ELF-1 (cell line): ENCODE results near the gene TIMP3.

Source experiments
- DNase-seq: peaks from one replicate; pipeline ENCODE4 v3.0.0-alpha.2; 2016; ENCODE audit warnings: low read depth, low spot score

TIMP3 gene

DNA sequence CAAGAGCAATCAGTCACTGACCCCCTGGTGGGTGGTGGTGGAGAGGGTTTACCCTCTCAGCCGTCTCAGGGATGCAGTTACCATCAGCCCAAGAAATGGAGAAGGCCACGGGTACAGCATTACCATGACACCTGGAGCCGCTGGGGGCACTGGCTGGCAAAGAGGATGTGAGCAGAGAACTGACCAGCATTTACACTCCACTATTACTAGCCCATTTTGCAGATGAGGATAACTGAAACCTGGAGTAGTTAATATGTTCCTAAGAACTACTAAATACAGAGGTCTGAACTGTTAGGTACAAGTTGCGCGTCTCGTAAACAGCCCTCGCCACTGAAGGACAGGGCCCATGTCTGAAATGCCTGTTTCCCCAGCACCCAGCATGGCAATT lies 79.0 kb downstream of the TIMP3 start:
- DNase-seq: no peak

DNA sequence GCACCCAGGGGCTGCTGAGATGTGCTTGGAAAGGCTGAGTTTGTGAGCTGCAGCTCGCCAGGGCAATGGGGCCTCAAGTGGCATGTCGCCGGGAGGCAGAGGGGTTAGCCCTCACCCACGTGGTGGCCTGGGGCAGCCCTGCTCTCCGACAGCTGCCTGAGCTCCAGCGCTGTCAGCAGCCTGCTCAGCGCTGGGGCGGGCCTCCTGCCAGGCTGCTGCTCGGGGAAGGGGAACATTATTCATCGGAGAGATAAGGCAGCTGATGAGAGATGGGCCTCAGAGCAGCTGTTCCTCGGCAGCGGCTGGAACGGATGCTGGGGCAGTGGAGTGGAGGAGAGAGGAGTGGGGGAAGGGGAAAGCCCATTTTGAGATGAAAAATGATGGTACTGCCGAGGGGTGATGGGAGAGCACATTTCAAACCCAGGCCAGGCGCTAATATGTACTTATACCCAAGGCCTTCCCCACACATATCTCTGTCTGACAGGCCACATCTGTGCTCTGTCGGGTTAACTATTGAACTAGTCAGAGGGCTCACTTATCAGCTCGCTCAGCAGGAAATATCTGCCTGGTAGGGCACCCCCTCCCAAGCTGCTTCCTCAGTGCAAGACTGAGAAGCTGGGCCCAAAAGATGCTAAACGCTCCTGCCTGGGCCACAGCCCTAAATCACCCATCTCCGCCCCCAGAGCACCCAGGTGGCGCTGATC lies 79.5 kb downstream of the TIMP3 start:
- DNase-seq: peak; percentile 81

DNA sequence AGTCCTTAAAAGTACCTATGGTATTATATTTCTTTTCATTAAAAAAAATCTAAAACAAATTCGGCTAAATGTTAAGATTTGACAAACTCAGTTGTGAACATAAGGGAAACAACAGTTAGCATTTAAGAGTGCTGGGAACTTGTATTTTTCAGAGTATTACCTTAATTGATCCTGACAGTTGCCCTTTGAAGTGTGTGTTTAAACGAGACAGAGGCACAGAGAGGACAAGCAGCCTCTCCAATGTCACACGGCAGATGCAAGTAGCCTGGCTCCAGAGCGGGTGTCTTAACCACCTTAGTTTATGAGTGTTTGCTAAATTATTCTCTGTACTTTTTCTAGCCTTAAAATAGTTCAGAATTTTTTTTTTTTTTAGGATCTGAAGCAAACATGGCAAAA lies 80.9 kb downstream of the TIMP3 start:
- DNase-seq: no peak

DNA sequence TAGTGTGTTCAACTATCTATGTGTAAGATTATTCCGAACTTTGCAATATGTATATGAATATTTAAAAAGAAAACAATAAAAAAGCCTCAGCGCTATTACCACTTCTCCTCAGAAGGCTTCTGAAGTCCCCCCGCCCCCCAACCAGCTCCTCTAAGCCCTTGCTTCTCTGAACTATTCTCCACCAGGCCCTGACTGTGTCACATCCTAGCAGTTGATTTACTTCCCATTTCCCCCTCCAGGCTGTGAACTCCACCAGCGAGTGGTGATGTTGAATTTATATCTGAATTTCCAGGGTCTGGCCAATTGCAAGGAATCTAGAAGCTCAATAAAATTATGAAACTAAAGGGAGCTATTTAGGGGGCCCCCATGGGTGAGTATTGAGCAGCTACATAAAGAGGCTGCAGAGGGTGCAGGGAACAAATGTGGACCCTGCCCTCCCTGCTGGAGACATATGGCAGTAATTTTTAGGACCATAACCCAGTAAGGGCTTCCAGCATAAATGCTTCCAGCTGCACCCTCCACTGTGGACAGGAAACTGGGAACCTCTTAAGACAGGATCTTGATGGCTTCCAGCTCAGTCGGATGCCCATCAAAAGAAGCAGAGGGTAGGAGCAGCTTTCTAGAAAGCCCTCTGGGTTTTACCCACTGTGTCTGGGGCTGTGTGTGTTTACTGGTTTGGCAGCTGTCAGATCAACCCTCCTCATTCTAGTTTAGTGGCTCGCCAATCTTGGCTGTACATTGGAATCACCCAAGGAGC lies 81.4 kb downstream of the TIMP3 start:
- DNase-seq: no peak

DNA sequence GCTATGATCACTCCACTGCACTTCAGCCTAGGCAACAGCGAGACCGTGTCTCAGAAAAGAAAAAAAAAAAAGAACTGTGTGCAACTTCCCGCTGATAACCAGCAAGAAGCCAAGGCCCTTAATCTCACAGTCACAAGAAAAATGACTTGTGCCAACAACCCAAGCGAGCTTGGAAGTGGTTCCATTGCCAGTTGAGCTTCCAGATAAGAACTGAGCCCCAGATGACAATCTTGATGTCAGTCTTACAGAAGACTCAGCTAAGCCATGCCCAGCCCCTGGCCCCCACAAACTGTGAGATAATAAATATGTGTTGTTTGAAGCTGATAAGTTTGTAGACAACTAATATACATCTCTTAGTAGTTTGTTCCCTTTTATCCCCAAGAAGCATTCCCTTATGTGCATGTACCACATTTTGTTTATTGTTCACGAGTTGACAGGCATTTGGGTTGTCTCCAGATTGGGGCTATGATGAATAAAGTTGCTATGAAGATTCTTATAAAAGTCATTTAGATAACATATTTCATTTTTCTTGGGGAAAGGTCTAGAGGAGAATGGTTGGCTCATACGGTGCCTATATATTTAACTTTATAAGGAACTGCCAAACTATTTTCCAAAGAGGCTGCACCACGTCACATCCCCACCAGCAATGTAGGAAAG lies 85.9 kb downstream of the TIMP3 start:
- no peak for DNase-seq

DNA sequence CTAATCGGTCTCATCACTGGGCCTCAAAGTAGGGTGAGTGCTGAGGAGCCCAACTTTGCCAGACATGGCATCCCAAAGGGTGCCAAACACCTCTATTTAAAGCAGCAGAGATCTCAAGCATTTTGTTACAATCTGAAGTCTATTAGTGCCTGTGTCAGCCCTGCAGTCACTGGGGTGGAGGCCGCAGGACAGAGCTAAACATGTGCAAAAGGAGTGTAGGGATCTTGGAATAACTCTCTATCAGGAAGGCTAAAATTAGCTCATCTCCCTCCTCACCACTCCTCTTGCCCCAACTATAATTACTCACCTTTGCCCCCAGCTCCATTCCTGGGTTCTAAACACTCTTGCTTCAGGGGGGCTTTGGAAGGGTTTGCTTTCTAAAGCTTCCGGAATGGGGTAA lies 87.5 kb downstream of the TIMP3 start:
- no peak for DNase-seq

DNA sequence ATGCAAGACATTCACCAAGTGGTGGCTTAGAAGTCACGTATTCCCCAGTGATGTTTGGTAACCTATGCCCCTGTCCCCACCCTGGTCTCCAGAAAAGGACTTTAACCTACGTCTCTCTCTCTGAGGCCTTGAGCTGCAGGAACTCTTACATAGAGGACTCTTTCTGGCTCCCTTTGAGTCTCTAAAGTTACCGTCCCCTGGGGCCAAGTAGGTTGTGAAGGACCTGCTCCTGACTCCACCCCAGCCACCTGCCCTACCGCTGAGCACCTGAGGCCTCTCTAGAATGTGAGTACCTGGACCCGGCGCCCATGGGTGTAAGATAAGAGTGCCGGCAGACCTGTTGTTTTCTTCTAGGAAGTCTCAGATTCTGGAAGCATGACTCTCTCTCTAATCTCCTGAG lies 95.4 kb downstream of the TIMP3 start:
- DNase-seq: no peak

DNA sequence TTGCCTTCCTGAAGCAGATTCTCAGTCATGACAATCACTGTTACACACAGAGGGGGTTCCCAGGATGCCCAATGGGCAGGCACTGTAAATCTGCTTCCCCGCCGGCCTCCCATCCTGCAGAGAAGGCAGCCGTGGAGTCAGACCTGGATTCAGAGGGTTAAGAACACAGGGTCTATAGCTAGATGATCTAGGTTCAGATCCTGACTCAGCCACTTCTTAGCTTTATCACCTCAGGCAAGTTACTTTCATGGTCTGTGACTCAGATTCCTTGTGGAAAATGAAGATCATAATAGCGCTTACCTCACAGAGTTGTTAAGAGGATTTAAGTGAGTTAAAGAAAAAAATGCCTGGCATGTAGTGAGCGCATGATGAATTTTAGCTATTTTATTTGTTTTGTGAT lies 95.9 kb downstream of the TIMP3 start:
- no peak for DNase-seq

DNA sequence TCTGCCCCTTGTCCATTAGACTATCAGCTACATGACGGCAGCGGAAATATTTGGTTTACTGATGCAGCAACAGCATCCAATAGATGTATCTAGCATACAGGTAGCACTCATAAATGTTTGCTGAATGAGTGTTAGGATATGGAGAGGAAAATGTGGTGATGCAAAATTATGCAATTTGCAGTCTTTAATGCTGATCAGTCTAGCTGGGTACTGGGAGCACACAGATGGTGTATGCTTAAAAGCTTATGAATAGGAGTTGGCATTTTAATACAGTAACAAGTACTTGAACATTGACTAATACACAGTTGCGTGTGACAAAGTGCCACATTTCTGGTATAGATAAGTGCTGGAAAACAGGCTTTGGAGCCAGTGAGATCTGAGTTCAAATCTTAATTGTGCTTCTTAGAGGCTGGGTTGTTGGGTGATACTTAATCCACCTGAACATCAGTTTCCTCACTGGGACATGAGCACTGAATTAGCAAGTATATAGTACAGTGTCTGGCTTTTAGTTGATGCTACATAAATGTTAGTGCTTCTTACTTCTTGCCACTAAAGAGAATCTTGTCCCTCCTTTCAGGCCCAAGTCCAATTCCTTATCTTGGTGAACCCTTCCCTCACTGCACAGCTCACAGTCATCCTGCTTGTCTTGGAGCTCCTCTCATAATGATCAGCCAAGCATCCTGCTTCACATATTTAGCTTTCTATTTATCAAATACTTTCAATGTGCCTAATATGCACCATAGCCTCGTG lies 99.6 kb downstream of the TIMP3 start:
- no peak for DNase-seq

DNA sequence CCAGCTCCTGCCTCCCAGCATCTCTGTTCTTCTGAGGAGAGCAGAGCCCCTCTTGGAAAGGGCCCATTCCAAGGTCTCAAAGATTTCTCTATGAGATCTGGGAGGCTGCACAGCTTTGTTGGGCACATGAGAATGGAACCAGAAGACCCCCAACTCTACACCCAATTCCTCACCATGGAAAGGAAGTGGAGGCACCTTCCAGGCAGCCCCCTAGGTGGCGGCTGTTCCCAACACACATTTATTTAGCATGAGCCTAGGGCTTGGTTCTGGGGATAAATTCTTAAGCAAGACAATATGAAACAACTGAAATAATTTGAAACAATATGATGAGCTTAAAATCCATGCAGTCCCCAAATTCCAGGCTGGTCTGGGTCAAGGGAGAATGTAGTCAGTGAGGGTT lies 100.4 kb downstream of the TIMP3 start:
- no peak for DNase-seq

DNA sequence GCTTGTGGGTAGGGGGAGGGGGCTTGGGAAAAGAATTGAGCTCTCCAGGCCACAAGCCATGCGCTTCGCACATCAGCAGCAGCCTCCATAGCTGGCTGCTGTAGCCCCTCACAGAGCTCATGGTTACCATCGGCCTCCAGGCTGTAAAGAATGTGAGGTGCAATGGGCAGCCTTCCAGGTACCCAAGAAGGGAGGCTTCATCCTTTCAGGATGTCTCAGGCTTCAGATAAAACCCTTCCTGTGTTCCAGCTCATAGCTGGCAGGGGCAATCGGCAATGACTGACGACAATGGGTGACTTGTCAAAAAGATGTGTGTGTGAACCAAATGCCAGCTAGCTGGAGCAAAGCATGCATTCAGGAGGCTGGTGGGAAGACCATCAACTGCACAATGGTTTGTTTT lies 102.0 kb downstream of the TIMP3 start:
- no peak for DNase-seq

DNA sequence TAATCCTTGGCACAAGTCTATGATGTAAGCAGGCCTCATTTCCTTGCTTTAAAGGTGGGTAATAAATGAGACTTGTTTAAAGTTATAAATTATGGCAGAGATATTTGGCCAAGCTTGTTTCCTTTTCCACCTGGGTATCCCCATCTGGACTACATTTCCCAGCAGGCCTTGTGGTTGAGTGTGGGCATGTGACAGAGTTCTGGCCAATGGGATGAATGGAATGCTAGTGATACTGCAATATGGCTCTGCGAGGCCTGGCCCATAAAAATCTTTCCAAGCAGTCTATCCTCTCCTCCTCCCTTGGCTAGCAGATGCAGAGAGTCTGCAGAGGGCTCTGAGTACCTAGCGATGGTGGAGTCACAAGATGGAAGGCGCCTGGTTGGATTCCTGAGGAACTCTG lies 102.5 kb downstream of the TIMP3 start:
- peak; percentile 46 for DNase-seq

DNA sequence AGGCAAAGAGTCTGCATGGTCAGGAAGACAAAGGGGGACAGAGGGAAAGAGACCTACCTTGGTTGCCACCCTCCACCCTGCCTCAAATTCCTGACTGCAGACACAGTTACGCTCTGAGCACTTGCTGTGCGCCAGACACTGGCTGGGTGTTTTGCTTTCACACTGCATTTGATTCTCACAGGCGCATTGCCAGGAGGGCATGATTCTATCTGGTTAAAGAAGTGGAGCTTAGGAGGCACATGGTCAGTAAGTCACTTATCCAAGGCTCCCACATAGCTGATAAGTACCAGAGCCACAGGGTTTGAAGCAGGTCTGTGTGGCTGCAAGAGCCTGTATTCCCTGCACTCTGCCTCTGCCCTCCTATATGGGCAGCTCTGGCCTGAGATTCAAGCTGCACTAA lies 103.9 kb downstream of the TIMP3 start:
- DNase-seq: no peak

DNA sequence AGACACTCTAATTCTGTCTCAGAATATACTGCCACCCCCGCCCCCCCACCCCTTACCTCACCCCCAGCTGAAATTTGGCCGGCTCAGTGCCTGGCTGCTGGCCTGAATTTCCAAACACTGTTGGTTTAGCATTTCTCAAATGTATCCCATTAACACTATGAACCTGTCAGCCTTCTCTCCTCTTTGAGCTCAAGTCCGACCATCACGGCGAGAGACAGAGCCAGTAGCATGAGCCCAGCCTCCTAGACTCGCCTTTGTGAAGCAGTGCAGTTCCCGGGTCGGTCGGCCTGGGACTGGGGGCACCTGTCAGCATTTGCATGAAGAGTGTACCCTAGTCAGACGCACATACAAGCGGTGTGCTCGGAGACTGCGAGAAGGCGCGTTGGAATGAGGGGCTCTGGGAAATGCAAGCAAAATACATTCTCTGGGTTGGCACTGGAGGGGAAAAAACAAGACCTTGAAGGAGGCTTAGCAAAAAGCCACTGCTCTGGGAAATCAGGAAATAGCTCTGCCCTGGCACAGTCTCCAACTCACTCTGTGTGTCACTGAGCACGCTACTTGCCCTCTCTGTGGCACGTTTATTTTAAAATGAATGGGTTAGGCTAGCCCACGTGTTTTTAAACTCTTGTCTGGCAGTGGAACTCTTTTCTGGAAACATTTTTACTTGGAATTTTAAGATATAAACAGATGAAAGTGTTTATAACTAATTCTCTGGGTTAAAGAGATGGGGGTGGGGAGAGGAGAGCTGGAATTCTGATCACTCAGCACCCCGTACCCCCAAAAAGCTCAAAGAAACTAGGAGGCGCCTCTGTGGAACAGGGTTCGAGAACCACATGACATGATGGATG lies 108.3 kb downstream of the TIMP3 start:
- no peak for DNase-seq

DNA sequence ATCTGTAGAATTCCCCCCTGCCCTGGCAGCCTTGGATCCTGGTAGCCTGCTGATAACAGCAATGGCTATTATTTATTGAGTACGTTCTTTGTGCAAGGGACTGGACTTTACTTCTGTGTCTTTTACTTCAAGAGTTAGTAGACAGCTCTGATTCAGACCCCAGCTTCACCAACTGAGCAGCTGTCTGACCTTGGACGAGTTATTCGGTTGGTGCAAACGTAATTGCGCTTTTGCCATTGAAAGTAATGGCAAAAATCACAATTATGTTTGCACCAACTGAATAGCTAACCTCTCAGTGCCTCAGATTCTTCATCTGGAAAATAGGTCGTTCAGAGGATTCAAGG lies 108.9 kb downstream of the TIMP3 start:
- no peak for DNase-seq

DNA sequence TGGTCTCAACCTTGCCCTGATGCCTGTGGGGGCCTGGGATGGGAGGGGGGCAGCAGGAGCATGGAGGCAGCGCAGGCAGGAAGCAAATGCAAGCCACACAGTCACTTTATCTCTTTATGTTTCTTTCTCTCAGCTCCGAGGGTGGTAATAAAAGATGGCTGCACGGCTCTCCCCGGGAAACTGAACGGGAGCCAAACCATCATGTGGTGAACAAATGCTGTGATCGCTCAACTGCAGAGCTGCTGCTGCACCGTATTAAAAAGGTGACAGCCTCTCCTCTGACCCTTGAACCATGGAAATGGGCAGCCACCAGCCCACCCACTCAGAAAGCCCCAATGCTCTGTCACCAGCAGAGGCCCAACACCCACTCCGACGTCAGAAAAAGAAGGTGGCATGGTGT lies 110.0 kb downstream of the TIMP3 start:
- DNase-seq: no peak
